22Rv1 (cell line): Measurements from ENCODE around the gene TM4SF20.

Experiments
- H3K27ac ChIP-seq: fragments of 450-650 bp; 2 replicates; pipeline ENCODE4 v1.5.1; 2017
- CTCF ChIP-seq: fragments of 450-650 bp; IDR thresholded peaks from 2 replicates; pipeline ENCODE4 v1.5.1; 2017; ENCODE audit warnings: mild to moderate bottlenecking
- ZFX ChIP-seq: fragments of 450-650 bp; IDR thresholded peaks from 2 replicates; pipeline ENCODE4 v1.6.1; 2017; ENCODE audit warnings: antibody characterized with exemption, borderline replicate concordance

TM4SF20 gene

GRCh38 chr2:227344231-227344630, 34.9 kb downstream of the TM4SF20 start:
- TF ChIP-seq ZFX = no peak
- no peak for TF ChIP-seq CTCF
- H3K27ac ChIP-seq = no peak overlapping the region

GRCh38 chr2:227341553-227341952, 37.6 kb downstream of the TM4SF20 start:
- H3K27ac ChIP-seq = no peak overlapping the region
- TF ChIP-seq ZFX = no peak
- TF ChIP-seq CTCF = no peak

GRCh38 chr2:227340106-227340505, 39.0 kb downstream of the TM4SF20 start:
- no peak overlapping the region for H3K27ac ChIP-seq
- TF ChIP-seq CTCF (no peak), ZFX (no peak)

- H3K27ac ChIP-seq = no peak overlapping the region
Measured at GRCh38 chr2:227339098-227339599, 40.0 kb downstream of the TM4SF20 start.

GRCh38 chr2:227337442-227337841, 41.7 kb downstream of the TM4SF20 start:
- H3K27ac ChIP-seq = no peak overlapping the region
- TF ChIP-seq ZFX (no peak), CTCF (no peak)

More at GRCh38 chr2:227339098-227339599, 40.0 kb downstream of the TM4SF20 start:
- TF ChIP-seq CTCF (no peak), ZFX (no peak)

- TF ChIP-seq CTCF (no peak), ZFX (no peak)
Measured at GRCh38 chr2:227335713-227336112, 43.4 kb downstream of the TM4SF20 start.

GRCh38 chr2:227326783-227327182, 52.3 kb downstream of the TM4SF20 start:
- no peak for TF ChIP-seq CTCF
- TF ChIP-seq ZFX = no peak
- no peak overlapping the region for H3K27ac ChIP-seq

More at GRCh38 chr2:227335713-227336112, 43.4 kb downstream of the TM4SF20 start:
- H3K27ac ChIP-seq = no peak overlapping the region
